Hematopoietic multipotent progenitor cell treated with erythropoietin and hydrocortisone succinate and interleukin-3 and kit ligand, for 4 days (in vitro differentiated cells): ENCODE measurements around the gene FRY.

ENCODE experiments used
- DNase-seq: peaks from one replicate; pipeline ENCODE4 v3.0.0-alpha.2; 2015

The FRY gene

DNA sequence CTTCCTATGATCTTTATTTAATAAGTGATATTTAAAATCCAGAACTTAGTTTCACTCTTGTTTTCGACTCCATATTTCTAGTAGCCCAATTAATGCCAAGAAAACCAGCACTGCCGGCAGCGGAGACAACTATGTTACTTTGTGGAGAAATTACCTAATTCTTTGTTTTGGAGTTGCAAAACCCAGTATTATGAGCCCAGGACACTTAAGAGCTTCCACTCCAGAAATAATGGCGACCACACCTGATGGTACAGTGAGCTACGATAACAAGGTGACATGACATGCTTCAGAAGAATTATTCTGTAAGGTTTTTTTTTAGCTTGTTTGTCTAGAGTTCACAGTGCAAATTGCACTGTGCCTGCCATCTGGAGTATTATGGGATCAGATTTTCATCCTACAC, 147.2 kb downstream of the FRY start:
- DNase-seq, result no peak

DNA sequence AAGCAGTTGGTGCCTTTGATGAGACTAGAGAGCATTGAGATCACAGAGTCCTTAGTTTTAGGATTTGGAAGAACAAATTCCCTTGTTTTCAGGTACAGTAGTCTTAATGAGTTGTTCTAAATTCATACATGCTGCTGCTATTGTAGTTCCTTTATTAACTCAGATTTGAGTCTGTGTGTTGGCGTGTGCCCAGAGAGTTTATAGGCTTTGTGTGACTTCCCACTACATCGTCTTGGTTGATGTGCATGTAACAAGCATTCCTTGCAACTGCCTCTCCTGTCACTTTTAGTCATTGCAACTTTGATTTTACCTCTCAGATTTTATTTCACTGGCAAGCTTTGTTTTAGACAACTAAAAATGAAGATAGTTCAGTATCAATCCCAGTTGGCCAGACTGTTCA, 148.1 kb downstream of the FRY start:
- DNase-seq, result no peak

- no peak for DNase-seq
Observed at GRCh38 chr13:32187651-32188050, 156.1 kb downstream of the FRY start.

- no peak for DNase-seq
Observed at GRCh38 chr13:32191452-32191998, 160.0 kb downstream of the FRY start.

DNA sequence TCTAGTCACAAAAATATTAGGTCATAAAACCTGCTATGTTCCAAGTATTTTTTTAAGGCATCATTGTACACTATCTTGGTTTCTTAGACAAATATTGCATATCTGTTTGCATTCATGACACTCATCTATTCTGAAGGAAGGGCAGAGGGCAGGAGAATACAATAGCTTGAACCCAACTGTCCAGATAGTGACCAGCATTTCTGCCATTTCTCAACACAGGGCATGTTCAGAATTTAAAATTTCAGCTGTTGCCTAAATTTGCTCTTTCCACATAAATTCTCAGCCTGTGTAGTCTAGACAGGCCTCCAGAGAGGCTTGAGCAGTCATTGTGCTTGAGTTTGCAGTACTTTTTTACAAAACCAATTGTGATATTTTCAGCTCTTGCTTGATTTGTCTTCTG, 164.1 kb downstream of the FRY start:
- no peak for DNase-seq

DNA sequence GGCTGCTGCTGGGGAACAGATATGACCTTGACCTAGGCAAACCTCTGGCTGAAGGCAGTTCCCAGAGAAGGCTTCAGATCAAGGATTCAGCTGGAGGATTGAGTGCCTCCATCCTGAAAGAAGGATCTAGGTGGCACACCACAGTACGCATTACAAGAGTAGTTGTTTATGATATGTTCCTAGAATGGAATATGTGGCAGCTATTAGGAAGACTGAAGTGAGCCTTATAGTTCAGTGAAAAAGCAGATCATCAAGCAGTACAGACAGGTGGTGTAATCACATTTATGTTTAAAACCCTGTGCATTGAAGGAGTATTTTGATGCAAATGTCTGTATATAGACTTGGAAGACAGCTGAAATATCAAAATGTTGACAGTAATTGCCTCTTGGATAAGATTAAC, 167.6 kb downstream of the FRY start:
- no peak for DNase-seq

DNA sequence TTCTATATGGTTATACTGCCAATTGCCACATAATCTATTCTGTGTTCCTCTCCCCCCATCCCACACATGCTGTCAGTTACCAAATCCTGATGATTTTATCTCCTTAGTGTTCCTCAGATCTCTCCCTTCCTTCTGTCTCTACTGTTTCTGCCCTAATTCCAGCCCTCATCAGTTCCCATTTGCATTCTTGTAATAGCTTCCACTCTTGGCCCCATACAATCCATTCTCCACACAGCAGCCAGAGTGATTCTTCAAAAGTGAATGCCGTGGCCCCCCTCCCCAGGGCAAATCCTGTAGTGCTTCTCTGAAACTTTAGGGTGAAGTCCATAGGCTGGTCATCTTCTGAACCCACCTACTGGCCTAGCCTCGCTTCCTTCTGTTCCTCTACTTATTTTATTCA, 169.2 kb downstream of the FRY start:
- no peak for DNase-seq

DNA sequence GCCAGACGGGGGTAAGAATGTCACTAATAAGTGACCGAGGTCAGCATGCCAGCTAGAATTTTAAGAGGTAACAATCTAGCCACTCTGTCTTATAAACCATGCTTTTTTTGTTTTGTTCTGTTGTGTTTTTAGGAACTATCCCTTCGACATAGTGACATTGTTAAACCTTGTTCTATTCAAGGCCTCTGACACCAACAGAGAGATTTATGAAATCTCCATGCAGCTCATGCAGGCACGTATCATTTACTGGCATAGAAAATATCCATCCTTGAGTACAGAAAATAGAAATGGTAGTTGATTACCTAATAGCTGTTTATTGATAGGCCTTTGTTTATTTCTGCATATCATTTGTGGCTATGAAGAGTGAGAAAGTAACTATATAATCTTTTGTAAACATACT, 170.2 kb downstream of the FRY start:
- no peak for DNase-seq

- no peak for DNase-seq
Observed at GRCh38 chr13:32202268-32202667, 170.7 kb downstream of the FRY start.

DNA sequence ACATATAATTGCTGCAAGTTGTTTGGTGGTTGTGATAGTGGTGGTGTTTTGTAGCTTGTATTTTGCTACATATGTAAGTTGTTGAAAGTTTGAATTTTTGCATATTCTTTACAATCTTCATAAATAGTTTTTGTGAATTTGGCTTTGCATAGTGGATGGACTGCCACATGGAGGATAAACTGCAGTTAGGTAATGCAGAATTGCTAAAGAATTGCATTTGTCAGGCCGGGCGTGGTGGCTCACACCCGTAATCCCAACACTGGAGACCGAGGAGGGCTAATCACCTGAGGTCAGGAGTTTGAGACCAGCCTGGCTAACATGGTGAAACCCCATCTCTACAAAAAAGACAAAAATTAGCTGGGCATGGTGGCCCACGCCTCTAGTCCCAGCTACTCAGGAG, 171.6 kb downstream of the FRY start:
- DNase-seq, result no peak

DNA sequence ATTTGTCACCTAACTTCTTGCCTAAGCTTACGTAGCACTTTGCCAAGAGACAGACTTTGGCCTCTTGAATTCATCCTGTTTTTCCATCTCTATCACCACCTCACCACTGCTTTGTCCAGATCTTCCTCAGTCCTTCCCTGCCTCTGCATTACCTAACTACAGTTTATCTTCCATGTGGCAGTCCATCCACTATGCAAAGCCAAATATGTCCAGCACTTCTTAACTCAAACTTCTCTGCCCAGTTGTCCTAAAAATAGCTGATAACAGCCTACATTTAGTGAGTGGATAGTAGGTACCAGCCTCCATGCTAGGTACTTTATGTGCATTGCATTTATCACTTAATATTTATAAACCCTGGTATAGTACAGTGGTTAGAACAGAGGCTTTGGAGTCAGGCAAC, 172.2 kb downstream of the FRY start:
- DNase-seq, result no peak

GRCh38 chr13:32205431-32206096, 174.0 kb downstream of the FRY start:
- DNase-seq, result peak; percentile 76

GRCh38 chr13:32206097-32206740, 174.6 kb downstream of the FRY start:
- DNase-seq, result no peak

DNA sequence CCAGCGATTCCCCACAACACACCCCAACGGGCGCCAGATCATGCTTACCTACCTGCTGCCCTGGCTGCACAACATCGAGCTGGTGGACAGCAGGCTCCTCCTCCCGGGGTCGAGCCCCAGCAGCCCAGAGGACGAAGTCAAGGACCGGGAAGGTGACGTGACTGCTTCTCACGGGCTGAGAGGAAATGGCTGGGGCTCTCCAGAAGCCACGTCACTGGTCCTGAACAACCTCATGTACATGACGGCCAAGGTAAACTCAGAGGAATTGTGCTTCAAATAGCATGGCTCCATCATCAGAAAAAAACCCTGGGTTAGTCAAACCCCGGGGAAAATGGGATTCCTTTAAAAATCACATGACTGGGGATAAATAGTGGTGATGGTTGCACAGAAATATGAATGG, 177.3 kb downstream of the FRY start:
- no peak for DNase-seq

DNA sequence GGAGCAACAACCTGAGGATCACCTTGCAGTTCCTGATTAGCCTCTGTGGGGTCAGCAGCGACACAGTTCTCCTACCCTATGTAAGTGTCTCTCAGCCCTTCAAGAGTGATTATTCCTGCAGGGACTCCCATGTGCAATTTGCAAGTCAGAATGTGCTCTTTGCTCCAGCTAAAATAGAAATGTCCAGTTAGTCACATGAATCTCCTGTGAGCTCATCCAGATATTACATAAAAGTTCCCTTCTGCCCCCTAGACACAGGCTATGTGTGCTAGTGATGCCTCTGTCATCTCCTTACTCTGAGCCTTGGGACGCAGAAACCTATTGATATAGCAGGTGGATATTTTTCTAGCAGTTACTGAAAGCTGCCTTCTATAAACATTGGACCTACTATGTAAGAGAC, 178.1 kb downstream of the FRY start:
- DNase-seq, result no peak

- DNase-seq, result no peak
Observed at GRCh38 chr13:32210101-32210500, 178.5 kb downstream of the FRY start.

DNA sequence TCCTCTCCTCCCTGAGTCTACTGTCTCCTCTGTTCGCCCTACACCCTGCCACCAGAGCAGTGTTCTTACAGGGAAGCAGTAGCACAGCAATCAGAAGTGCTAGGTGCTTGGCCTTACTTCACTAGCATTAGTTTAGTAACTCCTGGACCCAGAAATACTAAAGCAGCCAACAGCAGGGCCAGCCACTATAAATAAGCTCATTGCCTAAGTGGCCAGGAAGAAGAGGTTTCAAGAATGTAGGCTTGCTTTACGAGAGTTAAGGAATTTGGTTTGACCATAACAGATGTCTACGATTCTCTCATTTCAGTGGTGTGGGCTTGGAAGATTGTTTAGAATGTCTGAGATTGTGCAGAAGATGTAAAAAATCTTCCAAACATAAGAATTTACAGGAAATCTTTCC, 180.2 kb downstream of the FRY start:
- no peak for DNase-seq

- DNase-seq, result no peak
Observed at GRCh38 chr13:32212421-32212820, 180.8 kb downstream of the FRY start.

GRCh38 chr13:32213626-32214025, 182.1 kb downstream of the FRY start:
- no peak for DNase-seq

- DNase-seq, result no peak
Observed at GRCh38 chr13:32214071-32214470, 182.5 kb downstream of the FRY start.

GRCh38 chr13:32216281-32216680, 184.7 kb downstream of the FRY start:
- DNase-seq, result no peak

GRCh38 chr13:32222046-32222676, 190.6 kb downstream of the FRY start:
- DNase-seq, result no peak

DNA sequence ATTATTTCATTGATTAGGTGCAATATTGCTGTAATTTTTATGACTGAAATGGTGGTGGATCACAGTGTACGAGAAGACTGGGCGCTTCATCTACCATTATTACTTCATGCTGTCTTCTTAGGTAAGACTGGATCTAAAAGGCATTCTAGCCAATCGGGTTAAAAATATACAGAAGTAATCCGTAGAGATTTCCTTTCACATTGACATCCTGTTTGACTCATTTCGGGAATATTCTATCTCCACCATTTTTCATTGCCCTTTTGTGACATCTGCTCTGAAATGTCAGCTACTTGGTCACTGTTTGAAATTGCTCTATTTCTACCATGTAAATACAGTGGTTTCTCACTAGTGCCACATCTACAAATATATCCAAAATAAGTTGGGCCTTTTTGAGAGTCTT, 193.3 kb downstream of the FRY start:
- no peak for DNase-seq

DNA sequence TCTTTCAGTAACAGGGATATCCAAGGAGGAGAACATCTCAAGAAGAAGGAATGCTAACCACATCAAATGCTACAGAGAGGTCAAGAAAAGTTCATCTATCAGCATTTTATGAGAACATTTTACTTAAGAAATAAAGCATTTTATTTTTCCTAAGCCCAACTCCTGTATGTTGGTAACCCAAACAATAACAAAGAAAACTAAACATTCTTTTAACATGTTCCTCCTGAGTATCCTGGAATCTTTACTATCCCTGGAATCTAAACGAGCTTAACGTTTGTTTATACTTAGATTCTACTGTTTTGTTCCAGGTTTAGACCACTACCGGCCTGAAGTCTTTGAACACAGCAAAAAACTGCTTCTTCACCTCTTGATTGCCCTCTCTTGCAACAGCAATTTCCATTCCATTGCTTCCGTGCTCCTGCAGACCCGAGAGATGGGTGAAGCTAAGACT, 193.9 kb downstream of the FRY start:
- DNase-seq, result no peak
